ENCODE data around the gene FGGY.

Gene FGGY

GRCh38 chr1:59453297-59453968 is 156.5 kb downstream of the FGGY start:
- Histone ChIP-seq H3K36me3 (ENCODE audit: insufficient read depth, low read length) (no peaks in the 10 kb centered on the region), H3K4me2 (ENCODE audit: insufficient read depth, low read length) (no peak overlapping the region), H3K9me3 (ENCODE audit: insufficient read depth, low read length, severe bottlenecking) (peaks cover 2% of the 10 kb centered on the region), H2AFZ (ENCODE audit: low read depth, low read length) (no peak overlapping the region), H3K79me2 (ENCODE audit: insufficient read depth, low read length) (no peaks in the 10 kb centered on the region), H3K4me1 (ENCODE audit: insufficient read depth, low read length) (no peaks in the 10 kb centered on the region; the same call in 1 of the 2 replicates), H3K4me3 (ENCODE audit: low read depth in 1 of 2, low read length in 2 of 2) (no peak overlapping the region), H3K27ac (ENCODE audit: low read length) (no peak overlapping the region), H3K9ac (ENCODE audit: low read depth, low read length) (no peak overlapping the region), H4K20me1 (ENCODE audit: insufficient read depth, low read length) (no peaks in the 10 kb centered on the region), H3K27me3 (ENCODE audit: insufficient read depth, low read length, poor library complexity) (no peaks in the 10 kb centered on the region)
- ATAC-seq (ENCODE audit: insufficient read depth, low read depth): no peak
- TF ChIP-seq, protein P1, sequence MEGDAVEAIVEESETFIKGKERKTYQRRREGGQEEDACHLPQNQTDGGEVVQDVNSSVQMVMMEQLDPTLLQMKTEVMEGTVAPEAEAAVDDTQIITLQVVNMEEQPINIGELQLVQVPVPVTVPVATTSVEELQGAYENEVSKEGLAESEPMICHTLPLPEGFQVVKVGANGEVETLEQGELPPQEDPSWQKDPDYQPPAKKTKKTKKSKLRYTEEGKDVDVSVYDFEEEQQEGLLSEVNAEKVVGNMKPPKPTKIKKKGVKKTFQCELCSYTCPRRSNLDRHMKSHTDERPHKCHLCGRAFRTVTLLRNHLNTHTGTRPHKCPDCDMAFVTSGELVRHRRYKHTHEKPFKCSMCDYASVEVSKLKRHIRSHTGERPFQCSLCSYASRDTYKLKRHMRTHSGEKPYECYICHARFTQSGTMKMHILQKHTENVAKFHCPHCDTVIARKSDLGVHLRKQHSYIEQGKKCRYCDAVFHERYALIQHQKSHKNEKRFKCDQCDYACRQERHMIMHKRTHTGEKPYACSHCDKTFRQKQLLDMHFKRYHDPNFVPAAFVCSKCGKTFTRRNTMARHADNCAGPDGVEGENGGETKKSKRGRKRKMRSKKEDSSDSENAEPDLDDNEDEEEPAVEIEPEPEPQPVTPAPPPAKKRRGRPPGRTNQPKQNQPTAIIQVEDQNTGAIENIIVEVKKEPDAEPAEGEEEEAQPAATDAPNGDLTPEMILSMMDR (IDR thresholded peaks at IDR 0.05; ENCODE audit: borderline replicate concordance, extremely low read depth, low read length, poor library complexity, severe bottlenecking): no peak
- TF ChIP-seq EZH2 (IDR thresholded peaks at IDR 0.05; ENCODE audit: borderline replicate concordance, low read depth, low read length, severe bottlenecking): no peak
- no peak for DNase-seq

GRCh38 chr1:59455206-59455605 is 158.3 kb downstream of the FGGY start:
- H3K4me2 ChIP-seq (ENCODE audit: insufficient read depth, low read length): no peak overlapping the region

DNA sequence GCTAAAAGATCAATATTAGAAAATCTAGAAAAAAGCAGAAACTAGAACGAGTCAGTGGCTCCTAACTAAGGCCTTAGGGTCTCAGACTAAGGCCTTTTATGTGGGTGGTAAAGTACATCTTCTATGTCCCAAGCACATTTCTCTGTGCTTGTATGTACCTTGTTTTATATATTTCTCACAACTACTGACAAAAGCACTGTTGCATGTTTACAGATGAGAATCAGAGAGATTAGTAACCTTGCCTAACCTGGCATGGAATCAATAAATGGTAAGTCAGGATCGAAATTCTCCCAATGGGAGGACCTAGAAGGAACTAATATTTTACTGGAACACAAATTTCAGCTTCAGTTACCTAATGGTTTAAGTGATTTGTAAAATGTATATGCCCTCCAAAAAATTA is 160.9 kb downstream of the FGGY start:
- Histone ChIP-seq H3K27me3 (ENCODE audit: insufficient read depth, low read length, poor library complexity) (no peaks in the 10 kb centered on the region), H2AFZ (ENCODE audit: low read depth, low read length) (no peak overlapping the region), H3K9ac (ENCODE audit: low read depth, low read length) (no peak overlapping the region), H3K4me1 (ENCODE audit: insufficient read depth, low read length) (no peaks in the 10 kb centered on the region), H3K27ac (ENCODE audit: low read length) (no peak overlapping the region), H3K9me3 (ENCODE audit: insufficient read depth, low read length, severe bottlenecking) (peaks cover 10% of the 10 kb centered on the region), H3K4me3 (ENCODE audit: low read depth in 1 of 2, low read length in 2 of 2) (no peak overlapping the region), H3K36me3 (ENCODE audit: insufficient read depth, low read length) (peaks cover 14% of the 10 kb centered on the region), H4K20me1 (ENCODE audit: insufficient read depth, low read length) (no peaks in the 10 kb centered on the region), H3K79me2 (ENCODE audit: insufficient read depth, low read length) (no peaks in the 10 kb centered on the region), H3K4me2 (ENCODE audit: insufficient read depth, low read length) (no peak overlapping the region)
- DNase-seq (no peak), ATAC-seq (ENCODE audit: insufficient read depth, low read depth) (no peak)
- TF ChIP-seq, protein P1 (IDR thresholded peaks at IDR 0.05; ENCODE audit: borderline replicate concordance, extremely low read depth, low read length, poor library complexity, severe bottlenecking): no peak
- no peak for TF ChIP-seq EZH2 (IDR thresholded peaks at IDR 0.05; ENCODE audit: borderline replicate concordance, low read depth, low read length, severe bottlenecking)

More at GRCh38 chr1:59455206-59455605, 158.3 kb downstream of the FGGY start:
- no peak for ATAC-seq (ENCODE audit: insufficient read depth, low read depth)
- no peak overlapping the region for H3K27ac ChIP-seq (ENCODE audit: low read length)
- peaks cover 10% of the 10 kb centered on the region for H3K36me3 ChIP-seq (ENCODE audit: insufficient read depth, low read length)
- H3K27me3 ChIP-seq (ENCODE audit: insufficient read depth, low read length, poor library complexity): no peaks in the 10 kb centered on the region
- no peaks in the 10 kb centered on the region for H3K79me2 ChIP-seq (ENCODE audit: insufficient read depth, low read length)
- H3K9me3 ChIP-seq (ENCODE audit: insufficient read depth, low read length, severe bottlenecking): peaks cover 9% of the 10 kb centered on the region
- no peaks in the 10 kb centered on the region for H4K20me1 ChIP-seq (ENCODE audit: insufficient read depth, low read length)
- TF ChIP-seq, protein P1 (IDR thresholded peaks at IDR 0.05; ENCODE audit: borderline replicate concordance, extremely low read depth, low read length, poor library complexity, severe bottlenecking): no peak
- no peak for TF ChIP-seq EZH2 (IDR thresholded peaks at IDR 0.05; ENCODE audit: borderline replicate concordance, low read depth, low read length, severe bottlenecking)
- no peak overlapping the region for H2AFZ ChIP-seq (ENCODE audit: low read depth, low read length)
- H3K4me1 ChIP-seq (ENCODE audit: insufficient read depth, low read length): no peaks in the 10 kb centered on the region; the same call in 1 of the 2 replicates
- H3K9ac ChIP-seq (ENCODE audit: low read depth, low read length): no peak overlapping the region
- H3K4me3 ChIP-seq (ENCODE audit: low read depth in 1 of 2, low read length in 2 of 2): no peak overlapping the region
- DNase-seq: no peak

Measured in DND-41 (cell line).